Left forelimb (tissue), 1 donor: Measurements from ENCODE around the gene CLECL1.
"Not testable (repeated sequence)": the region's sequence is repeated elsewhere in the genome, so short reads cannot be mapped to it uniquely, and the experiment has no call there.

Source experiments
- DNase-seq: peaks from one replicate; pipeline ENCODE4 v3.0.0-alpha.2; 2018; ENCODE audit warnings: low spot score

Gene CLECL1

GRCh38 chr12:9719790-9720189 lies 13.1 kb downstream of the CLECL1 start:
- DNase-seq: no peak

GRCh38 chr12:9718968-9719367 lies 13.9 kb downstream of the CLECL1 start:
- no peak for DNase-seq

- DNase-seq: no peak
Measured at GRCh38 chr12:9717070-9717925, 15.6 kb downstream of the CLECL1 start.

GRCh38 chr12:9713032-9713558 lies 19.8 kb downstream of the CLECL1 start:
- DNase-seq: not testable (repeated sequence)

GRCh38 chr12:9711664-9712063 lies 21.2 kb downstream of the CLECL1 start:
- DNase-seq: no peak

GRCh38 chr12:9710584-9711375 lies 22.1 kb downstream of the CLECL1 start:
- no peak for DNase-seq

GRCh38 chr12:9708853-9709252 lies 24.0 kb downstream of the CLECL1 start:
- no peak for DNase-seq

- DNase-seq: no peak
Measured at GRCh38 chr12:9707864-9708808, 24.8 kb downstream of the CLECL1 start.

- no peak for DNase-seq
Measured at GRCh38 chr12:9707356-9707755, 25.5 kb downstream of the CLECL1 start.

- DNase-seq: no peak
Measured at GRCh38 chr12:9706086-9706685, 26.7 kb downstream of the CLECL1 start.

GRCh38 chr12:9704561-9704960 lies 28.3 kb downstream of the CLECL1 start:
- not testable (repeated sequence) for DNase-seq

- DNase-seq: no peak
Measured at GRCh38 chr12:9702255-9702654, 30.6 kb downstream of the CLECL1 start.

GRCh38 chr12:9701380-9702154 lies 31.3 kb downstream of the CLECL1 start:
- no peak for DNase-seq

- no peak for DNase-seq
Measured at GRCh38 chr12:9700606-9700956, 32.3 kb downstream of the CLECL1 start.

- DNase-seq: no peak
Measured at GRCh38 chr12:9699898-9700605, 32.8 kb downstream of the CLECL1 start.

GRCh38 chr12:9699269-9699897 lies 33.5 kb downstream of the CLECL1 start:
- DNase-seq: no peak

GRCh38 chr12:9698681-9699080 lies 34.2 kb downstream of the CLECL1 start:
- no peak for DNase-seq

- no peak for DNase-seq
Measured at GRCh38 chr12:9697619-9698018, 35.3 kb downstream of the CLECL1 start.

GRCh38 chr12:9695661-9696060 lies 37.2 kb downstream of the CLECL1 start:
- not testable (repeated sequence) for DNase-seq
